Prostate gland (tissue), 2 donors: ENCODE results near the gene OTOL1. TPM values are rescaled to one million over a fixed set of nuclear protein-coding genes. Genes with fewer than 3 reads are reported as not detected.

Experiments
- DNase-seq: peaks from one replicate; pipeline ENCODE4 v3.0.0-alpha.2; 2019; ENCODE audit warnings: low spot score
- H3K27ac ChIP-seq, 2 donors: fragments of 200-600 bp; sonication (generic); 2 replicates each; pipeline ENCODE4 v1.5.1; 2017 to 2019
- H3K27me3 ChIP-seq: fragments of 200-600 bp; sonication (generic); replicated peaks from 2 replicates; pipeline ENCODE4 v1.5.1; 2019; ENCODE audit not compliant: insufficient read depth
- H3K36me3 ChIP-seq, 2 donors: fragments of 200-600 bp; sonication (generic); 1 replicate in 1 of 2; 2 replicates in 1 of 2; pipeline versions ENCODE4 v1.5.1 to v1.8.1; 2017 to 2019
- H3K4me1 ChIP-seq: fragments of 200-600 bp; sonication (generic); replicated peaks from 2 replicates; pipeline ENCODE4 v1.5.1; 2019
- H3K4me3 ChIP-seq, 2 donors: fragments of 200-600 bp; sonication (generic); 2 replicates each; pipeline ENCODE4 v1.5.1; 2017 to 2019
- H3K9me3 ChIP-seq: fragments of 200-600 bp; sonication (generic); 2 replicates; pipeline ENCODE4 v1.5.1; 2017
- POLR2A ChIP-seq: fragments of 450-650 bp; IDR thresholded peaks from one replicate; pipeline ENCODE4 v1.6.1; 2016; ENCODE audit warnings: antibody characterized with exemption, mild to moderate bottlenecking
- POLR2AphosphoS5 ChIP-seq: sonication (generic); formaldehyde crosslinking; IDR thresholded peaks from one replicate; pipeline ENCODE4 v1.6.1; 2017; ENCODE audit warnings: antibody characterized with exemption
- WGBS: methylation state at CpG from one replicate; pipeline ENCODE4 v1.1.5; 2018; 5-methylcytosine and 5-hydroxymethylcytosine counted together
- intact Hi-C: fragments of 100-400 bp; cut with DNase I; formaldehyde crosslinking; loops from one replicate; pipeline ENCODE4 v1.14.2; 2022
- total RNA-seq, 2 donors: library from RNA; depleted of rRNA; stranded (reverse); fragments of >200 nt; gene quantifications; one replicate each; pipeline ENCODE4 v1.1.0, GENCODE V29; 2016
- TF ChIP-seq, protein P1 (sequence below), 4 experiments: fragments of 200-600 bp in 2 of 4; fragments of 450-650 bp in 2 of 4; sonication (generic) in 2 of 4; IDR thresholded peaks; 1 replicate in 3 of 4; 2 replicates in 1 of 4; pipeline ENCODE4 v1.5.1; 2016 to 2019; ENCODE audit warnings: antibody characterized with exemption in 4 of 4, mild to moderate bottlenecking in 2 of 4, moderate library complexity in 2 of 4

Gene OTOL1
- total RNA-seq, 2 donors from 2014 or later: not detected

DNA sequence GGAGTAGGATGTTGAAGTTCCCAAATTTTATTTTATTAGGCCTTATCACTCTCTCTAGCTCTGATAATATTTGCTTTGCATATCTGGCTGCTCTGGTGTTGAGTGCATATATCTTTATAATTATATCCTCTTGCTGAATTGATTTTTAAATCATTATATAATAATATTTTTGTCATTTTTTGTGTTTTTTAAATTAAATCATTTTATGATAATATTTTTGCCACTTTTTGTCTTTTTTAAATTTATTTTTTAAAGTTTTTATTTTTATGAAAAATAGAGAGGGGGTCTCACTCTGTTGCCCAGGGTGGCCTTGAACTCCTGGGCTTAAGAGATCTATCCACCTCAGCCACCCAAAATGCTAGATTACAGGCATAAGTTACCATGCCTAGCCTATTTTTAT, 34.5 kb upstream of the OTOL1 start:
- Histone ChIP-seq H3K4me1 (no peaks in the 10 kb centered on the region), H3K4me3 (no peak overlapping the region), H3K9me3 (no peaks in the 10 kb centered on the region), H3K27me3 (no peaks in the 10 kb centered on the region), H3K27ac (no peak overlapping the region), H3K36me3 (no peaks in the 10 kb centered on the region)
- no peak for TF ChIP-seq POLR2AphosphoS5
- TF ChIP-seq, protein P1, sequence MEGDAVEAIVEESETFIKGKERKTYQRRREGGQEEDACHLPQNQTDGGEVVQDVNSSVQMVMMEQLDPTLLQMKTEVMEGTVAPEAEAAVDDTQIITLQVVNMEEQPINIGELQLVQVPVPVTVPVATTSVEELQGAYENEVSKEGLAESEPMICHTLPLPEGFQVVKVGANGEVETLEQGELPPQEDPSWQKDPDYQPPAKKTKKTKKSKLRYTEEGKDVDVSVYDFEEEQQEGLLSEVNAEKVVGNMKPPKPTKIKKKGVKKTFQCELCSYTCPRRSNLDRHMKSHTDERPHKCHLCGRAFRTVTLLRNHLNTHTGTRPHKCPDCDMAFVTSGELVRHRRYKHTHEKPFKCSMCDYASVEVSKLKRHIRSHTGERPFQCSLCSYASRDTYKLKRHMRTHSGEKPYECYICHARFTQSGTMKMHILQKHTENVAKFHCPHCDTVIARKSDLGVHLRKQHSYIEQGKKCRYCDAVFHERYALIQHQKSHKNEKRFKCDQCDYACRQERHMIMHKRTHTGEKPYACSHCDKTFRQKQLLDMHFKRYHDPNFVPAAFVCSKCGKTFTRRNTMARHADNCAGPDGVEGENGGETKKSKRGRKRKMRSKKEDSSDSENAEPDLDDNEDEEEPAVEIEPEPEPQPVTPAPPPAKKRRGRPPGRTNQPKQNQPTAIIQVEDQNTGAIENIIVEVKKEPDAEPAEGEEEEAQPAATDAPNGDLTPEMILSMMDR (IDR thresholded peaks at IDR 0.05): no peak
- TF ChIP-seq POLR2A: no peak
- no peak for DNase-seq
- intact Hi-C loops: no loop called here

DNA sequence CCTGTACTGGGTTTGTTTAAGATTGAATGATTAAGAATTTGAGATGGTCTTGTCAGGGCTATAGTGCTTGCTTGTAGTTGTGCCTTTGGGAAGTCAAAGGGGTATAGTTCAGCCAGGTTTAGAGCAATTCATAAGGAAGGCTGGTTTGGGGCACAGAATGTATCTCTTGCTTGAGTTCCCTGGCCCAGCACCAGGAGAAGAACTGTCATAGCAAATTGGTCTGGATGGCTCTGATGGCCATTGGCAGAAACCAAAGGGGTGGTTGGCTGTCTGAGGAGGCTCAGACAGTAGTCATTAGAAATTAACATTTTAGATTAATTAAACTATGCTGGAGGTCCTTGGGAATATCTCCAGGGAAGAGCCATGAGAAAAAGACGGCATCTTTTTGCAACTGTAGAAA, 25.4 kb upstream of the OTOL1 start:
- no peak overlapping the region for H3K4me3 ChIP-seq
- no peak overlapping the region for H3K27ac ChIP-seq
- no peaks in the 10 kb centered on the region for H3K9me3 ChIP-seq
- H3K4me1 ChIP-seq: no peaks in the 10 kb centered on the region
- no peak for DNase-seq
- 90% methylated on average over 1 of the region's 1 CpG for WGBS
- H3K36me3 ChIP-seq: no peaks in the 10 kb centered on the region
- intact Hi-C loops: no loop called here
- H3K27me3 ChIP-seq: no peaks in the 10 kb centered on the region
- no peak for TF ChIP-seq POLR2A
- TF ChIP-seq, protein P1 (IDR thresholded peaks at IDR 0.05): no peak
- no peak for TF ChIP-seq POLR2AphosphoS5

DNA sequence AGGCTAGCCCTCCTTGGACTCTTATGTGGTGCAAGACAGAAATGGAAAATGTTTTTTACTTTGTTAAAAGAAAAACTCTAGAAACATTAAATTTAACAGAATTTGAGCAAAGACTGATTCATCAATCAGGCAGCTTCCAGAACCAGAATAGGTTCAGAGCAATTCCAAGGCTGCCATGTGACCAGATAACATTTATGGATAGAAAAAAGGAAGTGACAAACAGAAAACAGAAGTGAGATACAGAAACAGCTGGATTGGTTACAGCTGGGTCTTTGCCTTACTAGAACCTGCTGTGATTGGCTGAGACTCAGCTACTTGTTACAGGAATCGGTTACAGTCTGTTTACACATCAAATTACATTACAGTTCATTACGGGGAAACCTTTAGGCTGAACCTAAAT, 22.5 kb upstream of the OTOL1 start:
- WGBS: 71% methylated on average over 2 of the region's 2 CpGs
- intact Hi-C loops: no loop called here
- no peaks in the 10 kb centered on the region for H3K36me3 ChIP-seq
- no peak overlapping the region for H3K27ac ChIP-seq
- H3K4me3 ChIP-seq: no peak overlapping the region
- no peaks in the 10 kb centered on the region for H3K9me3 ChIP-seq
- DNase-seq: no peak
- no peaks in the 10 kb centered on the region for H3K27me3 ChIP-seq
- no peaks in the 10 kb centered on the region for H3K4me1 ChIP-seq
- TF ChIP-seq, protein P1 (IDR thresholded peaks at IDR 0.05): no peak
- TF ChIP-seq POLR2AphosphoS5 (no peak), POLR2A (no peak)

DNA sequence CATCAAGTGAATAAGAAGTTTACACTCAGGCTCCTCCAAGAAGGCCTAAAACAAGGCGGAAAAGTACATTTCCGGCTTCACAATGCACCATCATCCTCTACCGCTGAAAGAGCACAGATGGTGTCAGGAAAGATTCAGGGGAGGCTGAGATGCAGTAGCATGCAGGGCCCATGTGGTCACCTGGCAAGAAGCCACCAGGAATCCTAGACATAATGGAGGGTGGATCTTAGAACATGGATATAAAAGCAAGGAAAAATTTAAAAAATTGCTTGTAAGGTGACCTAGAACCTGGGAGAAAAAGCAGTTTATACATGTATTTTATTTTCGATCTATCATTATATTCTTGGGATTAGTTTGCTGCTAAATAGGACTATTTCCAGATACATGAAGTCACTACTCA, 21.9 kb upstream of the OTOL1 start:
- WGBS: 96% methylated on average over 4 of the region's 4 CpGs
- H3K27me3 ChIP-seq: no peaks in the 10 kb centered on the region

DNA sequence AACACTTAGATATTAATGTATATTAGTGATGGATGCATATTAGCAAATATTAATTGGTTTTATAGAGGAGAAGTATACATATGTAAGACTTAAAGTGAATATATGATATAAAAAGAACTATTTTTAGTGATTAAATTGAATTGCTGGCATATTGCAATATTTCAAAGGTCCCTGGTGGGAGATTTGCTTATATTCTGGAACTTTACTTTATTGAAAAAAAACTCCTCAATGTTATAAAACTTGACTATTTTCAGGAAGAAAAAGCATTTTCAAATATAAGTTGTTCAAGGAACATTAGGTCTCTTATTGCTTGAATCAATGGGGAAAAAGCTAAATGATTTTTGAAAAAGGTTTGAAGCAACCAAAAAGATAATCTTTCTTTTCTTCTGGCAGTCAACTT, 21.4 kb upstream of the OTOL1 start:
- no peak overlapping the region for H3K4me3 ChIP-seq
- no peaks in the 10 kb centered on the region for H3K9me3 ChIP-seq
- no peaks in the 10 kb centered on the region for H3K4me1 ChIP-seq
- no peaks in the 10 kb centered on the region for H3K27me3 ChIP-seq
- no peak for DNase-seq
- H3K36me3 ChIP-seq: no peaks in the 10 kb centered on the region
- TF ChIP-seq, protein P1 (IDR thresholded peaks at IDR 0.05): no peak
- TF ChIP-seq POLR2AphosphoS5 (no peak), POLR2A (no peak)
- no peak overlapping the region for H3K27ac ChIP-seq
- intact Hi-C loops: no loop called here

More for the DNA sequence above, 21.9 kb upstream of the OTOL1 start:
- Histone ChIP-seq H3K27ac (no peak overlapping the region), H3K9me3 (no peaks in the 10 kb centered on the region), H3K4me1 (no peaks in the 10 kb centered on the region), H3K4me3 (no peak overlapping the region), H3K36me3 (no peaks in the 10 kb centered on the region)
- DNase-seq: no peak
- TF ChIP-seq POLR2A: no peak
- TF ChIP-seq, protein P1 (IDR thresholded peaks at IDR 0.05): no peak
- TF ChIP-seq POLR2AphosphoS5: no peak
- intact Hi-C loops: no loop called here
